MM.1S (cell line): ENCODE results near the gene PSRC1.

Experiments used
- DNase-seq: peaks from one replicate; pipeline ENCODE4 v3.0.0-alpha.2; 2015
- H2AFZ ChIP-seq: fragments of 300-600 bp; sonication (generic); 2 replicates; pipeline ENCODE4 v1.6.0; 2016; ENCODE audit warnings: antibody characterized with exemption, low read length
- H3F3A ChIP-seq: fragments of 300-600 bp; sonication (generic); 2 replicates; pipeline ENCODE4 v1.6.1; 2016; ENCODE audit warnings: mild to moderate bottlenecking, antibody characterized with exemption, low read length, moderate library complexity, mixed read lengths; ENCODE audit not compliant: insufficient read depth
- H3K27ac ChIP-seq: fragments of 300-600 bp; sonication (generic); 2 replicates; pipeline ENCODE4 v1.5.1; 2016; ENCODE audit warnings: mild to moderate bottlenecking, low read length
- H3K27me3 ChIP-seq: fragments of 300-600 bp; sonication (generic); replicated peaks from 2 replicates; pipeline ENCODE4 v1.6.0; 2016; ENCODE audit warnings: low read length; ENCODE audit not compliant: insufficient read depth
- H3K36me3 ChIP-seq: fragments of 300-600 bp; sonication (generic); replicated peaks from 2 replicates; pipeline ENCODE4 v1.6.1; 2016; ENCODE audit warnings: mild to moderate bottlenecking, low read length, mixed read lengths; ENCODE audit not compliant: insufficient read depth
- H3K4me1 ChIP-seq: fragments of 300-600 bp; sonication (generic); 2 replicates; pipeline ENCODE4 v1.6.1; 2016; ENCODE audit warnings: low read length, mixed read lengths
- H3K4me2 ChIP-seq: fragments of 300-600 bp; sonication (generic); 2 replicates; pipeline ENCODE4 v1.6.0; 2016; ENCODE audit warnings: low read depth, low read length
- H3K4me3 ChIP-seq: fragments of 300-600 bp; sonication (generic); 2 replicates; pipeline ENCODE4 v1.5.1; 2016; ENCODE audit warnings: low read length, mixed read lengths
- H3K79me2 ChIP-seq: fragments of 300-600 bp; sonication (generic); 2 replicates; pipeline ENCODE4 v1.6.1; 2016; ENCODE audit warnings: mixed run types, low read length, mixed read lengths
- H3K9ac ChIP-seq: fragments of 300-600 bp; sonication (generic); 2 replicates; pipeline ENCODE4 v1.6.1; 2016; ENCODE audit warnings: low read length, mixed read lengths
- H3K9me2 ChIP-seq: fragments of 300-600 bp; sonication (generic); replicated peaks from 2 replicates; pipeline ENCODE4 v1.6.1; 2016; ENCODE audit warnings: mild to moderate bottlenecking, low read length, mixed read lengths; ENCODE audit not compliant: insufficient read depth
- H3K9me3 ChIP-seq: fragments of 300-600 bp; sonication (generic); replicated peaks from 2 replicates; pipeline ENCODE4 v1.6.1; 2016; ENCODE audit warnings: mild to moderate bottlenecking, low read length, mixed read lengths; ENCODE audit not compliant: insufficient read depth
- H4K20me1 ChIP-seq: fragments of 300-600 bp; sonication (generic); 2 replicates; pipeline ENCODE4 v1.6.1; 2016; ENCODE audit warnings: mild to moderate bottlenecking, low read length, moderate library complexity, mixed read lengths; ENCODE audit not compliant: insufficient read depth
- EZH2 ChIP-seq: fragments of 300-600 bp; sonication (generic); optimal IDR thresholded peaks from 2 replicates; pipeline ENCODE3; 2017; ENCODE audit warnings: low read depth, mild to moderate bottlenecking, antibody characterized with exemption, low read length, mixed read lengths
- EZH2phosphoT487 ChIP-seq: fragments of 300-600 bp; sonication (generic); IDR thresholded peaks from 2 replicates; pipeline ENCODE4 v1.6.1; 2018; ENCODE audit warnings: antibody characterized with exemption, low read length
- TF ChIP-seq, protein P1 (sequence below): fragments of 300-600 bp; sonication (generic); IDR thresholded peaks from 2 replicates; pipeline ENCODE4 v1.5.1; 2016; ENCODE audit warnings: antibody characterized with exemption, low read length, mixed read lengths

The PSRC1 gene

DNA sequence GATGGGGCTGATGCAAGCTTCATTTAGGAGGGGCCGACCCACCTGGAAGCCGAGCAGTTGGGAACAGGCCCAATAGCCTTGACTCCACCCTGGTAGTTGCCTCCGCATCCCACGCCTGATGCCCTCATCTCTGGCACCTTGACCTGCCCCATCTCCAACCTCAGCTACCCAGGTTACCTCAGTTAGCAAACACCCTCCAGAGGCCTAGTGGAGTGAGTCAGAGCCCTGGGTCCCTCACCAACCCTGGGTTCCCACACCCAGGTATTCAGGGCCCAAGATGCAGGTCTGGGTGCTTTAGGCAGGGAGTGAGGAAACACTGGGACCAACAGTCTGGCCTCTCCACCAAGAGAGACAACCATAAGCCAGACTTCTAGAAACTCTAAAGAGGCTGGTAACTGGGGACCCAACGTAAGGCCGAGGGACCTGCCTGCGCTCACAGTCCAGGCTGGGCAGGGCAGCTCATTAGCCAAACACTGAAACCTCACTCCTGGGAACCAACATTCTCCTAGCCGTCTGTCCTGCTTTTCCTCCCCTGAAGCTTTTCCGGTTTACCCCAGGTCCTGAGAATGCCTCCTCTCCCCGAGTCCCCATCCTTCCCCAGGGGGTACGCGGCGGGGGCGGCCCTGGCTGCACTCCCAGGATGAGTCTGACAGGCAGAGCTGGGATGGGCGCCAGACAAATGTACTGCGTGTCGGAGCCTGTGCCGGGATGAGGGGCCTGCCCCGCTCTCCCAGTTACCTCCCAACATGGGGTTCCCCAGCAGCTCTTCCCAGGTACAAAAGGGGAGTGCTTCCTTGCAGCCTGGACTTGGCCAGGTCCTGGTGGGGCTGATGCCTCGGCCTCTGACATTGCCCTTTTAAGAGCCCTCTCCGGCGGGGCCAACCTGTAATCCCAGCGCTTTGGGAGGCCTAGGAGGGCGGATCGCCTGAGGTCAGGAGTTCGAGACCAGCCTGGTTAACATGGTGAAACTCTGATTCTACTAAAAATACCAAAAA is 42.5 kb downstream of the PSRC1 start:
- Histone ChIP-seq H3K27ac (no peak overlapping the region), H3K9ac (no peak overlapping the region), H3F3A (no peaks in the 10 kb centered on the region), H4K20me1 (no peaks in the 10 kb centered on the region), H3K9me2 (no peaks in the 10 kb centered on the region), H2AFZ (no peak overlapping the region), H3K4me2 (no peak overlapping the region), H3K27me3 (no peaks in the 10 kb centered on the region), H3K36me3 (no peaks in the 10 kb centered on the region), H3K4me3 (no peak overlapping the region), H3K4me1 (no peaks in the 10 kb centered on the region), H3K79me2 (no peaks in the 10 kb centered on the region), H3K9me3 (no peaks in the 10 kb centered on the region)
- DNase-seq: peak; percentile 14
- TF ChIP-seq EZH2phosphoT487: no peak
- no peak for TF ChIP-seq EZH2
- TF ChIP-seq, protein P1, sequence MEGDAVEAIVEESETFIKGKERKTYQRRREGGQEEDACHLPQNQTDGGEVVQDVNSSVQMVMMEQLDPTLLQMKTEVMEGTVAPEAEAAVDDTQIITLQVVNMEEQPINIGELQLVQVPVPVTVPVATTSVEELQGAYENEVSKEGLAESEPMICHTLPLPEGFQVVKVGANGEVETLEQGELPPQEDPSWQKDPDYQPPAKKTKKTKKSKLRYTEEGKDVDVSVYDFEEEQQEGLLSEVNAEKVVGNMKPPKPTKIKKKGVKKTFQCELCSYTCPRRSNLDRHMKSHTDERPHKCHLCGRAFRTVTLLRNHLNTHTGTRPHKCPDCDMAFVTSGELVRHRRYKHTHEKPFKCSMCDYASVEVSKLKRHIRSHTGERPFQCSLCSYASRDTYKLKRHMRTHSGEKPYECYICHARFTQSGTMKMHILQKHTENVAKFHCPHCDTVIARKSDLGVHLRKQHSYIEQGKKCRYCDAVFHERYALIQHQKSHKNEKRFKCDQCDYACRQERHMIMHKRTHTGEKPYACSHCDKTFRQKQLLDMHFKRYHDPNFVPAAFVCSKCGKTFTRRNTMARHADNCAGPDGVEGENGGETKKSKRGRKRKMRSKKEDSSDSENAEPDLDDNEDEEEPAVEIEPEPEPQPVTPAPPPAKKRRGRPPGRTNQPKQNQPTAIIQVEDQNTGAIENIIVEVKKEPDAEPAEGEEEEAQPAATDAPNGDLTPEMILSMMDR: no peak

DNA sequence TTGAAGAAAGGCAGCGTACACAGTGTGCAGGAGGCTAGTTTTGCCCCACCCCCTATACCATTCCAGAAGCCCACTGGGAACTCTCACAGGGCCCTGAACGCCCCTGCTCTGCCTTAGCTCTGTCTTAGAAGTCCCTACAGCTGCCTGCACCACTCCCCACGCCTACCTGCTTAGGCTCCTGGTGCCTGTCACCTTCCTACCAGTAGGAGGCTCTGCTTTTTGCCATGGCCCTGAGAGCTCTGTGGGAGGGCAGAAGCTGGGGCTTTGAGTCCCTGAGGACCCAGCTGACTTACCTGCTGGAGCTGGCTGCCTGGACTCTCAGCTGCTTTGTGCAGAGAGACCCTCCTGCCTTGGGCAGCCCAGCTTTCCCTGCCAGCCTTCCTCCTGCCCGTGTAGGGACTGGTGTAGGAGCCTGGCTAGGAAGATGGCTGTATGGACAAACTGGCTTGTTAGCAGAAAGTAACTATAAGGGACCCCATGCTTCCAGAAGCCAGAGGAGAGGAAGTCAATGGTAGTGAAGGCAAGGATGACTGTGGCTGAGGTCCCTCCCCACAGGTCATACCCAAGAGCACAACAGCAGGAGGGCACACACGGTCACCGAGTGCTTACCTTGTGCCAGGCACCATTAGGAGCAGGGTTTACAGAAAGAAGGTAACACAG is 43.4 kb downstream of the PSRC1 start:
- Histone ChIP-seq H3K79me2 (no peaks in the 10 kb centered on the region), H2AFZ (no peak overlapping the region), H3K4me2 (no peak overlapping the region), H4K20me1 (no peaks in the 10 kb centered on the region), H3K27ac (no peak overlapping the region), H3K36me3 (no peaks in the 10 kb centered on the region), H3K9me2 (no peaks in the 10 kb centered on the region), H3K27me3 (no peaks in the 10 kb centered on the region), H3K4me3 (no peak overlapping the region), H3K4me1 (no peaks in the 10 kb centered on the region), H3F3A (no peaks in the 10 kb centered on the region), H3K9ac (no peak overlapping the region), H3K9me3 (no peaks in the 10 kb centered on the region)
- TF ChIP-seq, protein P1: peak; percentile 29
- no peak for TF ChIP-seq EZH2phosphoT487
- no peak for TF ChIP-seq EZH2
- DNase-seq: peak; percentile 6

DNA sequence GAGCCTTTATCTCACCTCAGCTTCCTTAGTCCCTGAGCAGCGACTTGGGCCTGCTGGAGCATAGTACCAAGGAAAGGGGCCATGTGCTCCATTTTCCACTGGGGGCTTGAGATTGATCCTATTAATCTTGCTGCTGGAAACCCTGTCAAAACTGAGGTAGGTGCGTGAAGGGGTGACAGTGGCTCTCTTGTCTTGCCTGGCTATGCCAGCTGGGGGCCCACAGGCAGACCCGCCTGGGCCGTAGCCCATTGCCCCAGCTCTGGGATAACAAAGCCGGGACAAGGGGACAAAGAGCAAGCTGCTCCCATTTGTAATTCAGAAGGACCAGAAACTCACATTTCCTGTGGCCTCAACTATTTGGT is 43.9 kb downstream of the PSRC1 start:
- Histone ChIP-seq H3K4me1 (no peaks in the 10 kb centered on the region), H3K4me2 (no peak overlapping the region), H3K36me3 (no peaks in the 10 kb centered on the region), H4K20me1 (no peaks in the 10 kb centered on the region), H3K79me2 (no peaks in the 10 kb centered on the region), H3K4me3 (no peak overlapping the region), H3F3A (no peaks in the 10 kb centered on the region), H3K9me2 (no peaks in the 10 kb centered on the region), H3K9ac (no peak overlapping the region), H3K27ac (no peak overlapping the region), H3K9me3 (no peaks in the 10 kb centered on the region), H2AFZ (no peak overlapping the region), H3K27me3 (no peaks in the 10 kb centered on the region)
- TF ChIP-seq, protein P1: no peak
- TF ChIP-seq EZH2: no peak
- no peak for TF ChIP-seq EZH2phosphoT487
- DNase-seq: no peak
